Measurements from ENCODE around the gene AMH.

GRCh38 chr19:2239173-2239572 lies 9.9 kb upstream of the AMH start:
- TF ChIP-seq MAX (IDR thresholded peaks at IDR 0.05) (no peak), POLR2A (IDR thresholded peaks at IDR 0.05; ENCODE audit: low read length) (no peak), POLR2AphosphoS2 (conservative IDR thresholded peaks at IDR 0.05; ENCODE audit: low read length) (no peak)

Measured in A549 (cell line).